Heart left ventricle (tissue), 16 donors: ENCODE data around the gene MYLK2. TPM values are rescaled to one million over a fixed set of nuclear protein-coding genes. Genes with fewer than 3 reads are reported as not detected.

ENCODE experiments used
- ATAC-seq, 4 donors: fragments of 200-7000 bp; cut with Tn5 transposase; one replicate each; pipeline ENCODE4 v1.9.1; 2020 to 2022; ENCODE audit warnings: moderate library complexity in 4 of 4, mild to moderate bottlenecking in 3 of 4, moderate number of reproducible peaks in 1 of 4
- DNase-seq, 5 donors: peaks; one replicate each; pipeline ENCODE4 v3.0.0-alpha.2; 2020
- H3K27ac ChIP-seq, 12 donors: fragments of 200-600 bp; sonication (generic) in 4 of 12; one replicate each; pipeline versions ENCODE4 v1.5.0 to v1.8.0; 2016 to 2022; ENCODE audit warnings: mild to moderate bottlenecking in 2 of 12
- H3K27me3 ChIP-seq, 9 donors: fragments of 200-600 bp; sonication (generic) in 2 of 9; one replicate each; pipeline versions ENCODE4 v1.5.1 to v1.8.0; 2016 to 2022; ENCODE audit warnings: mild to moderate bottlenecking in 3 of 9
- H3K36me3 ChIP-seq, 9 donors: fragments of 200-600 bp; sonication (generic) in 2 of 9; one replicate each; pipeline versions ENCODE4 v1.5.0 to v1.8.0; 2018 to 2022; ENCODE audit warnings: mild to moderate bottlenecking in 2 of 9
- H3K4me1 ChIP-seq, 12 donors: fragments of 200-600 bp; sonication (generic) in 4 of 12; one replicate each; pipeline versions ENCODE4 v1.5.0 to v1.8.0; 2016 to 2022; ENCODE audit warnings: mild to moderate bottlenecking in 3 of 12
- H3K4me3 ChIP-seq, 12 donors: fragments of 200-600 bp; sonication (generic) in 4 of 12; one replicate each; pipeline versions ENCODE4 v1.5.0 to v1.8.0; 2017 to 2022; ENCODE audit warnings: mild to moderate bottlenecking in 9 of 12, moderate library complexity in 4 of 12
- H3K9me3 ChIP-seq, 12 donors: fragments of 200-600 bp; sonication (generic) in 4 of 12; one replicate each; pipeline versions ENCODE4 v1.5.0 to v1.8.0; 2016 to 2022; ENCODE audit warnings: mild to moderate bottlenecking in 1 of 12
- CTCF ChIP-seq, 12 donors: fragments of 200-600 bp; sonication (generic) in 4 of 12; IDR thresholded peaks; one replicate each; pipeline versions ENCODE4 v1.5.0 to v1.8.0; 2018 to 2022; ENCODE audit warnings: antibody characterized with exemption in 12 of 12, mild to moderate bottlenecking in 5 of 12
- POLR2A ChIP-seq, 2 donors: fragments of 450-650 bp; IDR thresholded peaks; one replicate each; pipeline ENCODE4 v1.6.1; 2017; ENCODE audit warnings: antibody characterized with exemption in 2 of 2, mild to moderate bottlenecking in 2 of 2, moderate library complexity in 2 of 2
- WGBS, 4 donors: extraction: QIAGEN DNeasy Blood & Tissue Kit in 2 of 4; methylation state at CpG; one replicate each; pipeline versions ENCODE4 v1.1.5 to v1.1.7; 2013 to 2018; 5-methylcytosine and 5-hydroxymethylcytosine counted together
- intact Hi-C, 10 donors: fragments of 100-400 bp; cut with DNase I; formaldehyde crosslinking; loops; one replicate each; pipeline versions ENCODE4 v1.11.1 to v1.14.2; 2022
- polyA plus RNA-seq, 2 donors: library from polyadenylated mRNA; stranded (reverse); fragments of 200-250 nt; gene quantifications; one replicate each; pipeline ENCODE4 v1.2.3, GENCODE V29; 2013
- total RNA-seq, 9 donors: library from RNA; depleted of rRNA in 2 of 9; stranded (reverse); fragments of >200 nt in 2 of 9; fragmentation: NEBNext Ultra II Directional in 3 of 9; extraction: Animal tissue kit (Norgen Biotek cat#: 25700) in 3 of 9; gene quantifications; one replicate each; pipeline versions ENCODE4 v1.1.0 to v1.2.4, GENCODE V29; 2016 to 2023
- donor health status: ischemic (EF 13 %, LVEDD 7.1; RV severe dilation, severe dysfunction).
- donor health status: healthy with polysubstance abuse.
- donor health status: DM: no; HTN: yes; CAD: no.
- donor health status: DM: no; HTN: no; CAD: no.
- donor health status: ischemic (EF 25% LVEDD 6.9; RV normal size, moderate dysfunction).
- donor health status: ischemic (EF 25% LVEDD 5.7; RV mildly dilated, moderate dysfunction).
- donor health status: healthy.
- donor health status: DM: yes; HTN: yes; CAD: no.
- donor health status: ischemic (EF 35%, LVEDD 5.7; RV mildly dilated, moderate dysfunction).
- donor health status: nonischemic (EF 11% LVEDD 7.7; RV severe dilation, severe dysfunction).
- donor health status: DM: yes; HTN: yes; CAD: no.
- donor health status: PGD.
- donor health status: ischemic (EF 29% LVEDD 5.4; RV normal size, mild dysfunction).
- donor health status: nonischemic (EF 23%, LVEDD 6.1; RV moderate dilation, normal function).

Gene MYLK2
- total and polyA plus RNA-seq, 11 donors: 0.10 to 0.76 (median 0.17) TPM; not detected in 1

DNA sequence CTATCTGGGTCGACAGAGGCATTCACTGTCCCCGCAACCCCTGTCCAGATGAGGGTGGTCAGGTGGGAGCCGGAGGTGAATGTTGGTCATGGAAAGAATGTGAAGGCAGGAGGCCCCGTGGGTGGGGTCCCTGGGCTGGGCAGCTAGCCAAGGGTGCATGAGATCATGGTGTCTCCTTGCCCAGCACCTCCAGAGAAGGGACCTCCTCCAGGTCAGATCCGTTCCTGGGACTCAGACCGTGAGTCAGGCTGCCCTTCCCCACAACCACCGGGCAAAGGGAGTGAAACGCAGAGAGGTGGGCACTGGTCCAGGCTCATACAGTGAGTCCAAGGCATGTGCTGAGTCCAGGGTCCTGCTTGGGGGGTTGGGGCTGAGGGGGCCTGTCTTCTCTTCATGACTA is 22.8 kb downstream of the MYLK2 start:
- no peaks in the 10 kb centered on the region for H3K9me3 ChIP-seq
- 39 to 57% (median 40%) methylated on average over 8 of the region's 8 CpGs for WGBS, 4 donors
- H3K36me3 ChIP-seq: no peaks in the 10 kb centered on the region
- peak overlapping the region in 11 of 12 donors; percentile 22 to 89 (median 77) for H3K27ac ChIP-seq
- H3K4me3 ChIP-seq: peak overlapping the region in 6 of 12 donors; percentile 49 to 72 (median 65)
- ATAC-seq (peak in 3 of 4 donors; percentile 6 to 9 (median 9)), DNase-seq (peak in 2 of 5 donors; percentile 62 to 72)
- peaks cover 0 to 84% (median 34%) of the 10 kb centered on the region in 12 donors for H3K4me1 ChIP-seq
- no peak for TF ChIP-seq POLR2A (IDR thresholded peaks at IDR 0.05)
- no peak for TF ChIP-seq CTCF (IDR thresholded peaks at IDR 0.05)
- H3K27me3 ChIP-seq: no peaks in the 10 kb centered on the region
- intact Hi-C loops: no loop called here

GRCh38 chr20:31842471-31843157 is 23.5 kb downstream of the MYLK2 start:
- intact Hi-C loops: no loop called here
- DNase-seq: peak; percentile 87 to 91 (median 88)
- WGBS, 4 donors: 40 to 56% (median 44%) methylated on average over 7 to 12 of the region's 12 CpGs
- peaks cover 0 to 77% (median 30%) of the 10 kb centered on the region in 12 donors for H3K4me1 ChIP-seq
- H3K36me3 ChIP-seq: no peaks in the 10 kb centered on the region
- H3K9me3 ChIP-seq: no peaks in the 10 kb centered on the region
- H3K27me3 ChIP-seq: no peaks in the 10 kb centered on the region
- peak overlapping the region; percentile 22 to 89 (median 76) for H3K27ac ChIP-seq
- no peak for TF ChIP-seq POLR2A (IDR thresholded peaks at IDR 0.05)
- peak in 1 of 12 donors; percentile 3 for TF ChIP-seq CTCF (IDR thresholded peaks at IDR 0.05)
- ATAC-seq: peak; percentile 55 to 82 (median 66)
- H3K4me3 ChIP-seq: peak overlapping the region in 10 of 12 donors; percentile 20 to 72 (median 52)

DNA sequence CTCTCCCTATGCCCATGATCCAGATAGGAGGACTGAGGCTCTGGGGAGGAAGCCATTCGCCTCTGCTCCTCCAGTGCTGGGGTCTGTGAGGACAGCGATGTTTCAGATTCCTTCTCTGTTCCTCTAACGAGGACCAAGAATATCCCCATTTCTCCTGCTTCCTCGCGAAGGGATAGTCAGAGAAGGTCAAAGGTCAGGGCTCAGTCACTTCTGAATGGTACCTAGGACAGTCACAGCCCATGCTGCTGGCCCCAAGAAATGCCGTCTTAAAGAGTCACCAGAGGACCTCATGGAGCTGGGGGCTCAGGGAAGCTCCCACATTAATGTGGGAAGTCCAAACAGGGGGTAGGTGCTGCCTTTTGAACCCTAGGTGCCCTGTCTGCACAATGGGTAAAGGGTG is 24.1 kb downstream of the MYLK2 start:
- intact Hi-C loops: no loop called here
- no peak for ATAC-seq
- H3K4me1 ChIP-seq: peaks cover 0 to 71% (median 28%) of the 10 kb centered on the region in 12 donors
- peak overlapping the region; percentile 22 to 89 (median 76) for H3K27ac ChIP-seq
- no peak for TF ChIP-seq POLR2A (IDR thresholded peaks at IDR 0.05)
- H3K9me3 ChIP-seq: no peaks in the 10 kb centered on the region
- H3K36me3 ChIP-seq: no peaks in the 10 kb centered on the region
- no peaks in the 10 kb centered on the region for H3K27me3 ChIP-seq
- 59 to 70% (median 64%) methylated on average over 4 to 6 of the region's 6 CpGs for WGBS, 4 donors
- DNase-seq: no peak
- peak overlapping the region in 11 of 12 donors; percentile 24 to 72 (median 50) for H3K4me3 ChIP-seq

DNA sequence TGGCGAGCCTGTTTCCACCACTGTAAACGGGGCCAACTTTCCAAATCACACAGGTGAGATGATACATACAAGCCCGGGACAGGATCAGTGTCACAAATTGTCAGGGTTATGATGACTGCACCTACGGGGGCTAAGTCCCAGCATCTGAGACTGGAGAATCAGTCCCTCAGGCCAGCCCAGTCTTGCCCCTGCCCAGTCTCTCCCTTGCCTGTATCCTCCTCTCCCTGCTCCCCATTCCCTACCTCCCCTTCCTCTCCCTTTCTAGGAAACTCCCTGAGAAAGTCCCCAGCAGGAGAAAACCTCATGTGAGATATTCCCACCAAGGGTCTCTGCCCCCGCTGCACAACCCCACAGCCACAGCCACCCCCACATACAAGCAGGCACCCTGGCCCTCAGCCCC is 24.7 kb downstream of the MYLK2 start:
- intact Hi-C loops: no loop called here
- TF ChIP-seq POLR2A (IDR thresholded peaks at IDR 0.05) (no peak), CTCF (IDR thresholded peaks at IDR 0.05) (no peak)
- ATAC-seq (no peak), DNase-seq (no peak)
- Histone ChIP-seq H3K27me3 (peaks cover 0 to 5% (median 0%) of the 10 kb centered on the region in 9 donors), H3K4me3 (peak overlapping the region in 11 of 12 donors; percentile 24 to 72 (median 50)), H3K36me3 (no peaks in the 10 kb centered on the region), H3K27ac (peak overlapping the region; percentile 22 to 89 (median 76)), H3K9me3 (no peaks in the 10 kb centered on the region), H3K4me1 (peaks cover 0 to 65% (median 26%) of the 10 kb centered on the region in 12 donors)
- WGBS, 4 donors: 73 to 88% (median 79%) methylated on average over 5 of the region's 5 CpGs
